ENCODE data around the gene RAB11FIP5.
A peak's percentile ranks its signal among the peaks of the same experiment; 100 is the strongest.

RAB11FIP5 gene

GRCh38 chr2:73082523-73083410 lies 30.0 kb downstream of the RAB11FIP5 start:
- no peak for DNase-seq

GRCh38 chr2:73081181-73081671 lies 31.5 kb downstream of the RAB11FIP5 start:
- DNase-seq: no peak

- no peak for DNase-seq
These were observed 32.2 kb downstream of the RAB11FIP5 start for GRCh38 chr2:73080321-73081131.

GRCh38 chr2:73079636-73080035 lies 33.1 kb downstream of the RAB11FIP5 start:
- no peak for DNase-seq

GRCh38 chr2:73078457-73079411 lies 34.0 kb downstream of the RAB11FIP5 start:
- no peak for DNase-seq

- no peak for DNase-seq
These were observed 35.3 kb downstream of the RAB11FIP5 start for GRCh38 chr2:73077424-73077795.

GRCh38 chr2:73076701-73077423 lies 35.9 kb downstream of the RAB11FIP5 start:
- DNase-seq: no peak

GRCh38 chr2:73075477-73076373 lies 37.0 kb downstream of the RAB11FIP5 start:
- DNase-seq: no peak

- no peak for DNase-seq
These were observed 38.4 kb downstream of the RAB11FIP5 start for GRCh38 chr2:73074110-73075069.

- DNase-seq: no peak
These were observed 40.3 kb downstream of the RAB11FIP5 start for GRCh38 chr2:73072416-73072815.

GRCh38 chr2:73072129-73072395 lies 40.7 kb downstream of the RAB11FIP5 start:
- peak; percentile 62 for DNase-seq

- peak; percentile 98 for DNase-seq
These were observed 41.2 kb downstream of the RAB11FIP5 start, which contains the start of gene SFXN5 for GRCh38 chr2:73071360-73072128. Gene SFXN5, minus strand, starts transcription at chr2:73071712. Its CDS starts 7 bp downstream, at chr2:73071705.

- DNase-seq: peak; percentile 65
These were observed 41.9 kb downstream of the RAB11FIP5 start for GRCh38 chr2:73070643-73071359.

- DNase-seq: peak; percentile 63
These were observed 42.7 kb downstream of the RAB11FIP5 start for GRCh38 chr2:73069855-73070642.

- DNase-seq: peak; percentile 81
These were observed 43.5 kb downstream of the RAB11FIP5 start for GRCh38 chr2:73069041-73069854.

- no peak for DNase-seq
These were observed 44.6 kb downstream of the RAB11FIP5 start for GRCh38 chr2:73068147-73068546.

All from hematopoietic multipotent progenitor cell treated with erythropoietin and hydrocortisone succinate and interleukin-3 and kit ligand, for 4 days (in vitro differentiated cells).